Calu3 (cell line): Measurements from ENCODE around the gene SMAGP. TPM values are rescaled to one million over a fixed set of nuclear protein-coding genes. Genes with fewer than 3 reads are reported as not detected.
"Not testable (repeated sequence)": the region's sequence is repeated elsewhere in the genome, so short reads cannot be mapped to it uniquely, and the experiment has no call there.

Experiments
- BruUV-seq: library from RNA; stranded (reverse); fragments of 400-500 nt; replicated peaks from 2 replicates; lab custom pipeline; 2021; lab: Mats Ljungman, UMichigan
- CTCF ChIA-PET: fragments of 300-600 bp; sonication (Branson Sonifier 250); formaldehyde crosslinking; loops from one replicate; lab custom pipeline; 2022; ENCODE audit warnings: antibody characterized with exemption; lab: Charles Lee
- DNase-seq: peaks from one replicate; pipeline ENCODE4 v3.0.0; 2022
- H3K27ac Mint-ChIP-seq: one replicate; pipeline ENCODE4 v1.8.0; 2022; ENCODE audit warnings: mixed read lengths; ENCODE audit not compliant: unreplicated experiment
- H3K27me3 Mint-ChIP-seq: one replicate; pipeline ENCODE4 v1.8.0; 2022; ENCODE audit warnings: mixed read lengths; ENCODE audit not compliant: unreplicated experiment
- H3K36me3 Mint-ChIP-seq: one replicate; pipeline ENCODE4 v1.8.0; 2022; ENCODE audit warnings: mild to moderate bottlenecking, moderate library complexity, mixed read lengths; ENCODE audit not compliant: insufficient read depth, unreplicated experiment
- H3K4me1 Mint-ChIP-seq: one replicate; pipeline ENCODE4 v1.8.0; 2022; ENCODE audit warnings: mild to moderate bottlenecking, low read depth, mixed read lengths; ENCODE audit not compliant: unreplicated experiment
- H3K4me3 Mint-ChIP-seq: one replicate; pipeline ENCODE4 v1.8.0; 2022; ENCODE audit warnings: mild to moderate bottlenecking, low read depth, moderate library complexity, mixed read lengths; ENCODE audit not compliant: unreplicated experiment
- H3K9me3 Mint-ChIP-seq: one replicate; pipeline ENCODE4 v1.8.0; 2022; ENCODE audit warnings: low read depth, mixed read lengths; ENCODE audit not compliant: unreplicated experiment
- CTCF ChIP-seq: fragments of 200-600 bp; IDR thresholded peaks from one replicate; pipeline ENCODE4 v1.8.0; 2022; ENCODE audit warnings: antibody characterized with exemption; ENCODE audit not compliant: unreplicated experiment
- intact Hi-C: fragments of 100-400 bp; cut with micrococcal nuclease; formaldehyde crosslinking; loops from one replicate; pipeline ENCODE4 v1.10.0; 2022; ENCODE audit not compliant: unreplicated experiment
- total RNA-seq: library from RNA; stranded (reverse); gene quantifications from 2 replicates; pipeline ENCODE4 v1.2.3, GENCODE V29; 2022

The SMAGP gene
- total RNA-seq, 1 experiment from 2014 or later: 60.9 TPM

GRCh38 chr12:51232642-51233041 is 37.6 kb downstream of the SMAGP start:
- H3K27ac Mint-ChIP-seq: no peak overlapping the region
- intact Hi-C loops: no loop called here
- TF ChIP-seq CTCF: no peak
- H3K4me1 Mint-ChIP-seq: no peaks in the 10 kb centered on the region
- H3K27me3 Mint-ChIP-seq: no peaks in the 10 kb centered on the region
- peaks cover under 1% of the 10 kb centered on the region for H3K36me3 Mint-ChIP-seq
- no peak for DNase-seq
- no peak overlapping the region for H3K4me3 Mint-ChIP-seq
- H3K9me3 Mint-ChIP-seq: no peaks in the 10 kb centered on the region
- CTCF ChIA-PET: interaction anchor here (0.6 kb wide), 1 partner anchor 103 kb away, joined by 3 read pairs; no protein-coding TSS in a partner anchor
- BruUV-seq: no TSS peak

GRCh38 chr12:51229116-51229809 is 41.0 kb downstream of the SMAGP start:
- intact Hi-C loops: no loop called here
- no peak for DNase-seq
- no peaks in the 10 kb centered on the region for H3K4me1 Mint-ChIP-seq
- CTCF ChIA-PET: no interaction called here
- H3K36me3 Mint-ChIP-seq: no peaks in the 10 kb centered on the region
- no peak for TF ChIP-seq CTCF
- no peaks in the 10 kb centered on the region for H3K9me3 Mint-ChIP-seq
- H3K27me3 Mint-ChIP-seq: no peaks in the 10 kb centered on the region
- H3K27ac Mint-ChIP-seq: no peak overlapping the region
- no peak overlapping the region for H3K4me3 Mint-ChIP-seq
- no TSS peak for BruUV-seq

GRCh38 chr12:51227962-51228361 is 42.3 kb downstream of the SMAGP start:
- no peak for DNase-seq
- Mint-ChIP-seq H3K36me3 (no peaks in the 10 kb centered on the region), H3K4me3 (no peak overlapping the region), H3K4me1 (no peaks in the 10 kb centered on the region), H3K27ac (no peak overlapping the region), H3K27me3 (no peaks in the 10 kb centered on the region), H3K9me3 (no peaks in the 10 kb centered on the region)
- CTCF ChIA-PET: interaction anchor here (0.6 kb wide), 1 partner anchor 16 kb away, joined by 3 read pairs; no protein-coding TSS in a partner anchor
- intact Hi-C loops: no loop called here
- TF ChIP-seq CTCF: no peak
- BruUV-seq: no TSS peak

- H3K9me3 Mint-ChIP-seq, intact Hi-C loops, H3K4me1 Mint-ChIP-seq, CTCF ChIA-PET, H3K36me3 Mint-ChIP-seq, BruUV-seq, H3K4me3 Mint-ChIP-seq, H3K27ac Mint-ChIP-seq, H3K27me3 Mint-ChIP-seq, DNase-seq: not testable (repeated sequence)
Measured at GRCh38 chr12:51227112-51227511, 43.1 kb downstream of the SMAGP start.

- no peak for TF ChIP-seq CTCF
Measured at GRCh38 chr12:51225771-51226170, 44.4 kb downstream of the SMAGP start.

More at GRCh38 chr12:51225771-51226170, 44.4 kb downstream of the SMAGP start:
- no TSS peak for BruUV-seq
- no peaks in the 10 kb centered on the region for H3K4me1 Mint-ChIP-seq
- CTCF ChIA-PET: no interaction called here
- H3K9me3 Mint-ChIP-seq: no peaks in the 10 kb centered on the region
- no peaks in the 10 kb centered on the region for H3K36me3 Mint-ChIP-seq
- H3K27me3 Mint-ChIP-seq: no peaks in the 10 kb centered on the region
- H3K27ac Mint-ChIP-seq: no peak overlapping the region
- no peak for DNase-seq
- intact Hi-C loops: no loop called here
- H3K4me3 Mint-ChIP-seq: no peak overlapping the region
